WTC11 (cell line): Measurements from ENCODE around the gene PRR23E. TPM values are rescaled to one million over a fixed set of nuclear protein-coding genes. Genes with fewer than 3 reads are reported as not detected.

Source experiments
- ATAC-seq: fragments of 200-7000 bp; cut with Tn5 transposase; 2 replicates; pipeline ENCODE4 v1.10.0; 2021; ENCODE audit warnings: mild to moderate bottlenecking, moderate library complexity
- CTCF ChIA-PET: fragments of 300-600 bp; sonication (Branson Sonifier 250); formaldehyde crosslinking; loops from one replicate; lab custom pipeline; 2021; ENCODE audit warnings: antibody characterized with exemption; lab: Charles Lee
- POLR2A ChIA-PET: fragments of 350-600 bp; sonication (Branson Sonifier 250); formaldehyde crosslinking; loops from one replicate; lab custom pipeline; 2021; ENCODE audit warnings: antibody characterized with exemption; lab: Charles Lee
- DNase-seq: peaks from one replicate; pipeline ENCODE4 v3.0.0; 2021; ENCODE audit warnings: low spot score
- H3K27ac Mint-ChIP-seq: 2 replicates; pipeline ENCODE4 v1.8.0; 2021; ENCODE audit warnings: mixed read lengths
- H3K27me3 Mint-ChIP-seq: 2 replicates; pipeline ENCODE4 v1.8.0; 2021; ENCODE audit warnings: low read depth, mild to moderate bottlenecking, moderate library complexity, mixed read lengths
- H3K36me3 Mint-ChIP-seq: 2 replicates; pipeline ENCODE4 v1.8.0; 2021; ENCODE audit warnings: mixed read lengths
- H3K4me1 Mint-ChIP-seq: 2 replicates; pipeline ENCODE4 v1.8.0; 2022; ENCODE audit warnings: mixed read lengths
- H3K4me3 Mint-ChIP-seq: 2 replicates; pipeline ENCODE4 v1.8.0; 2021; ENCODE audit warnings: mild to moderate bottlenecking, moderate library complexity, mixed read lengths
- H3K9me3 Mint-ChIP-seq: 2 replicates; pipeline ENCODE4 v1.8.0; 2021; ENCODE audit warnings: mixed read lengths
- ARID4B ChIP-seq: sonication (generic); formaldehyde crosslinking; IDR thresholded peaks from 2 replicates; pipeline ENCODE4 v1.8.0; 2023; ENCODE audit warnings: missing genetic modification reagents, mild to moderate bottlenecking, borderline replicate concordance
- CBFB ChIP-seq: sonication (generic); formaldehyde crosslinking; IDR thresholded peaks from 2 replicates; pipeline ENCODE4 v1.8.1; 2022; ENCODE audit warnings: mild to moderate bottlenecking, low read depth, missing genetic modification reagents
- E2F5 ChIP-seq: sonication (generic); formaldehyde crosslinking; IDR thresholded peaks from 2 replicates; pipeline ENCODE4 v1.8.1; 2022; ENCODE audit warnings: mild to moderate bottlenecking, moderate library complexity, missing genetic modification reagents
- ELF4 ChIP-seq: sonication (generic); formaldehyde crosslinking; IDR thresholded peaks from 2 replicates; pipeline ENCODE4 v1.8.1; 2022; ENCODE audit warnings: low read depth, mild to moderate bottlenecking, moderate library complexity, missing genetic modification reagents
- HMGA2 ChIP-seq: fragments of 250-450 bp; sonication (Bioruptor Pico); IDR thresholded peaks from 2 replicates; pipeline ENCODE4 v1.4.0; 2021; ENCODE audit warnings: mild to moderate bottlenecking, moderate library complexity
- MYBL2 ChIP-seq: sonication (generic); formaldehyde crosslinking; IDR thresholded peaks from 2 replicates; pipeline ENCODE4 v1.8.1; 2023; ENCODE audit warnings: mild to moderate bottlenecking, moderate library complexity, missing genetic modification reagents
- NFYB ChIP-seq: sonication (generic); formaldehyde crosslinking; conservative IDR thresholded peaks from 2 replicates; pipeline ENCODE4 v1.8.0; 2022; ENCODE audit warnings: low read depth, missing genetic modification reagents
- ZNF232 ChIP-seq: sonication (generic); formaldehyde crosslinking; IDR thresholded peaks from 2 replicates; pipeline ENCODE4 v1.8.0; 2022; ENCODE audit warnings: mild to moderate bottlenecking, missing genetic modification reagents
- ZNF263 ChIP-seq: sonication (generic); formaldehyde crosslinking; IDR thresholded peaks from 2 replicates; pipeline ENCODE4 v1.8.1; 2022; ENCODE audit warnings: low read depth, mild to moderate bottlenecking, moderate library complexity, missing genetic modification reagents
- ZNF396 ChIP-seq: fragments of 250-450 bp; sonication (Bioruptor Pico); IDR thresholded peaks from 2 replicates; pipeline ENCODE4 v1.8.0; 2021; ENCODE audit warnings: mild to moderate bottlenecking, moderate library complexity, borderline replicate concordance
- ZNF416 ChIP-seq: fragments of 250-450 bp; sonication (Bioruptor Pico); IDR thresholded peaks from 2 replicates; pipeline ENCODE4 v1.9.0; 2021; ENCODE audit warnings: mild to moderate bottlenecking, inconsistent platforms
- ZNF532 ChIP-seq: fragments of 250-450 bp; sonication (Bioruptor Pico); IDR thresholded peaks from 2 replicates; pipeline ENCODE4 v1.9.0; 2021; ENCODE audit warnings: mild to moderate bottlenecking, borderline replicate concordance
- total RNA-seq: library from RNA; stranded (reverse); gene quantifications from 3 replicates; pipeline ENCODE4 v1.2.3, GENCODE V29; 2021

PRR23E gene
- total RNA-seq, 1 experiment from 2014 or later = not detected

- POLR2A ChIA-PET = no interaction called here
Observed at GRCh38 chr3:127149621-127150310, 43.2 kb upstream of the PRR23E start.

GRCh38 chr3:127150513-127151250 is 42.2 kb upstream of the PRR23E start:
- H3K9me3 Mint-ChIP-seq = no peaks in the 10 kb centered on the region
- no peaks in the 10 kb centered on the region for H3K4me1 Mint-ChIP-seq
- no peak overlapping the region for H3K4me3 Mint-ChIP-seq
- no peak for DNase-seq
- H3K27ac Mint-ChIP-seq = no peak overlapping the region
- ATAC-seq = no peak
- CTCF ChIA-PET = no interaction called here
- POLR2A ChIA-PET = no interaction called here
- H3K36me3 Mint-ChIP-seq = no peaks in the 10 kb centered on the region
- H3K27me3 Mint-ChIP-seq = no peaks in the 10 kb centered on the region
- TF ChIP-seq HMGA2 (CRISPR knock-in tag) = no peak
- TF ChIP-seq ARID4B (CRISPR knock-in tag) = no peak
- TF ChIP-seq ZNF396 (CRISPR knock-in tag) = no peak
- no peak for TF ChIP-seq ZNF416 (CRISPR knock-in tag)
- TF ChIP-seq E2F5 (CRISPR knock-in tag) = no peak
- no peak for TF ChIP-seq MYBL2 (CRISPR knock-in tag)
- no peak for TF ChIP-seq ZNF532 (CRISPR knock-in tag)
- TF ChIP-seq ZNF263 = no peak
- no peak for TF ChIP-seq ZNF232
- TF ChIP-seq NFYB (CRISPR knock-in tag) = no peak
- TF ChIP-seq CBFB (CRISPR knock-in tag) = no peak

More at GRCh38 chr3:127149621-127150310, 43.2 kb upstream of the PRR23E start:
- CTCF ChIA-PET = no interaction called here
- H3K27ac Mint-ChIP-seq = peak overlapping the region; percentile 41; the same call in 1 of the 2 replicates
- ATAC-seq = no peak
- no peak overlapping the region for H3K4me3 Mint-ChIP-seq
- TF ChIP-seq ZNF532 (CRISPR knock-in tag) (no peak), ELF4 (CRISPR knock-in tag) (no peak)
- TF ChIP-seq, all 79 proteins: peak for 0
- Mint-ChIP-seq H3K27me3 (no peaks in the 10 kb centered on the region), H3K36me3 (no peaks in the 10 kb centered on the region), H3K4me1 (no peaks in the 10 kb centered on the region), H3K9me3 (no peaks in the 10 kb centered on the region; the same call in 1 of the 2 replicates)
- no peak for DNase-seq
